GM12801 (cell line): ENCODE data around the gene JARID2.

ENCODE experiments used
- TF ChIP-seq, protein P1 (sequence below): IDR thresholded peaks from one replicate; pipeline ENCODE4 v1.5.1; 2011; ENCODE audit warnings: control low read depth; ENCODE audit not compliant: insufficient read length; ENCODE audit errors: extremely low read depth

The JARID2 gene

DNA sequence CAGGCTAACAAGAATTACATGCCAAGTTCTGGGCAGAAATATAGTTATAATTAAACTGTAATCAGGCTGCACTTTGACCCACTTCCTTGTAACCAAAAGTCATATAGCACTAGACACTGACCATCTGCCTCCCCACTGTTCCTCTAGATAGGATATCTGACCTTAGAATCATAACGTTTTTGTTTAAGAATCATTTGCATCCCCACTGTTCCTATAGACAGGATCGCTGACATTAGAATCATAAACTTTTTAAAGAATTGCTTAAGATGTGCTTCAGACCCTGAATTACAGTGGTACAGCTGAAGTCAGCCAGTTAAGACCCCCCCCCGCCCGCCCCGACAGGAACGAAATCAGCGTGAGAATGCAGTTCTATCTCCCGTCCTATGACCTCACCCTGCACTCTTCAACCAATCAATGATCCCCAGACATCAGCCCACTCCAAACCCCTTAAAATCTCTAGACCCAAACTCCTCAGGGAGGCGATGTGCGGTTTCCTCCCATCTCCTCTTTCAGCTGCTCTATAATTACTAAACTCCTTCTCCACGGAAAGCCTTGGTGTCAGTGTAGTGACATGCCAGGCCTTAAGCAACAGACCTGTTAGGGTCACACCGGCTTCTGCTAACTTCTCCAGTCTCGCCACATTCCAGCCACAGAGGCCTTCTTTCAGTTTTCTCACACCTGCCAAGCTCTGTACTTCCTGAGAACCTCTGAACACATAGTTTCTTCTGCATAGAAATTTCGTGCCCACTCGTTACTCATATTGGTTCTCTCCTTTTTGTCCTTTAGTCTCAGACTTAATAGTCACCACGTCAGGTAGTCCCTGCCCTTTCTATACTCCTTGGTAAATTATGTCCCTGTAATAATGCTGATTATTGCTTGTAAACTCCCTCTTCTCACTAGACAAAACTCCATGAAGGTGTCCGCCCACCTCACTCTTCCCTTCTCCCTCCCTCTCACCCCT lies 323.4 kb downstream of the JARID2 start:
- TF ChIP-seq, protein P1, sequence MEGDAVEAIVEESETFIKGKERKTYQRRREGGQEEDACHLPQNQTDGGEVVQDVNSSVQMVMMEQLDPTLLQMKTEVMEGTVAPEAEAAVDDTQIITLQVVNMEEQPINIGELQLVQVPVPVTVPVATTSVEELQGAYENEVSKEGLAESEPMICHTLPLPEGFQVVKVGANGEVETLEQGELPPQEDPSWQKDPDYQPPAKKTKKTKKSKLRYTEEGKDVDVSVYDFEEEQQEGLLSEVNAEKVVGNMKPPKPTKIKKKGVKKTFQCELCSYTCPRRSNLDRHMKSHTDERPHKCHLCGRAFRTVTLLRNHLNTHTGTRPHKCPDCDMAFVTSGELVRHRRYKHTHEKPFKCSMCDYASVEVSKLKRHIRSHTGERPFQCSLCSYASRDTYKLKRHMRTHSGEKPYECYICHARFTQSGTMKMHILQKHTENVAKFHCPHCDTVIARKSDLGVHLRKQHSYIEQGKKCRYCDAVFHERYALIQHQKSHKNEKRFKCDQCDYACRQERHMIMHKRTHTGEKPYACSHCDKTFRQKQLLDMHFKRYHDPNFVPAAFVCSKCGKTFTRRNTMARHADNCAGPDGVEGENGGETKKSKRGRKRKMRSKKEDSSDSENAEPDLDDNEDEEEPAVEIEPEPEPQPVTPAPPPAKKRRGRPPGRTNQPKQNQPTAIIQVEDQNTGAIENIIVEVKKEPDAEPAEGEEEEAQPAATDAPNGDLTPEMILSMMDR, result no peak

DNA sequence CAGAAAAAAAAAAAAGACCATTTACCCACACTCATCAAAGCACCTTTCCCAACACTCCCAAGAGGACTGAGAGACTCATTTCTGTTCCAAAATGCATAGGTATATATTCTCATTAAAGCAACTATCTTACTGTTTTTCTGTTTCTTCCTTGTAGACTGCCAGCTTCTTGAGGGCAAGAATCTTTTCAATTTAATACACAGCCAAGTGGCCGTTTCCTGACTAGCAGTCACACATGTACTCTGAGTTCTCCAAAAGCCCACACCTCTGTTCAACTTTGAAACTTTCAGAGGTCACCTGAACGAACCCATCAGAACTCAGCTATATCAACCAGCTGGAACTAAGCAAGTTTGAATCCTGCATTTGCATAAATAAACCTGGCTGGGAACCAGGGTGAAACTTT lies 324.3 kb downstream of the JARID2 start:
- TF ChIP-seq, protein P1, result no peak
